Loucy (cell line): ENCODE results near the gene KCNK3.

Source experiments
- H2AFZ ChIP-seq: fragments of 200-600 bp; sonication (generic); 2 replicates; pipeline ENCODE4 v1.6.0; 2016; ENCODE audit warnings: antibody characterized with exemption, mild to moderate bottlenecking, low read length, moderate library complexity
- H3F3A ChIP-seq: fragments of 200-600 bp; 2 replicates; pipeline ENCODE4 v1.6.0; 2016; ENCODE audit warnings: antibody characterized with exemption, low read depth, mild to moderate bottlenecking
- H3K27me3 ChIP-seq: fragments of 200-600 bp; sonication (generic); 2 replicates; pipeline ENCODE4 v1.6.1; 2014; ENCODE audit warnings: low read length, mild to moderate bottlenecking; ENCODE audit not compliant: insufficient read depth, poor library complexity, severe bottlenecking
- H3K36me3 ChIP-seq: fragments of 200-600 bp; sonication (generic); 2 replicates; pipeline ENCODE4 v1.6.1; 2016; ENCODE audit warnings: low read length; ENCODE audit not compliant: insufficient read depth
- H3K4me1 ChIP-seq: fragments of 200-600 bp; sonication (generic); 2 replicates; pipeline ENCODE4 v1.5.1; 2014; ENCODE audit warnings: low read length, mild to moderate bottlenecking; ENCODE audit not compliant: insufficient read depth, poor library complexity, severe bottlenecking
- H3K4me2 ChIP-seq: fragments of 200-600 bp; sonication (generic); 2 replicates; pipeline ENCODE4 v1.6.0; 2014; ENCODE audit warnings: antibody characterized with exemption, low read length, low read depth, mild to moderate bottlenecking; ENCODE audit not compliant: poor library complexity, severe bottlenecking
- H3K4me3 ChIP-seq: fragments of 200-600 bp; sonication (generic); 2 replicates; pipeline ENCODE4 v1.5.1; 2014; ENCODE audit warnings: low read length, mild to moderate bottlenecking, mixed read lengths; ENCODE audit not compliant: poor library complexity, severe bottlenecking
- H3K79me2 ChIP-seq: fragments of 200-600 bp; sonication (generic); 2 replicates; pipeline ENCODE4 v1.6.1; 2014; ENCODE audit warnings: low read length; ENCODE audit not compliant: insufficient read depth
- H3K9ac ChIP-seq: fragments of 200-600 bp; sonication (generic); 2 replicates; pipeline ENCODE4 v1.6.0; 2014; ENCODE audit warnings: mild to moderate bottlenecking, low read depth, low read length, moderate library complexity; ENCODE audit not compliant: poor library complexity, severe bottlenecking
- H3K9me2 ChIP-seq: fragments of 200-600 bp; sonication (generic); replicated peaks from 2 replicates; pipeline ENCODE4 v1.6.1; 2016; ENCODE audit warnings: low read depth, low read length, mixed read lengths
- H3K9me3 ChIP-seq: fragments of 200-600 bp; sonication (generic); 2 replicates; pipeline ENCODE4 v1.6.1; 2014; ENCODE audit warnings: mild to moderate bottlenecking, antibody characterized with exemption, low read length, low read depth; ENCODE audit not compliant: insufficient read depth
- H4K20me1 ChIP-seq: fragments of 200-600 bp; sonication (generic); 2 replicates; pipeline ENCODE4 v1.6.0; 2014; ENCODE audit warnings: antibody characterized with exemption, low read length, mild to moderate bottlenecking; ENCODE audit not compliant: insufficient read depth, poor library complexity, severe bottlenecking
- CTCF ChIP-seq: fragments of 200-600 bp; sonication (generic); conservative IDR thresholded peaks from 2 replicates; pipeline ENCODE4 v1.5.1; 2014; ENCODE audit warnings: mild to moderate bottlenecking, antibody characterized with exemption, low read length
- EZH2phosphoT487 ChIP-seq: fragments of 200-600 bp; IDR thresholded peaks from 2 replicates; pipeline ENCODE4 v1.6.1; 2018; ENCODE audit warnings: antibody characterized with exemption, mild to moderate bottlenecking, moderate library complexity, borderline replicate concordance

The KCNK3 gene

GRCh38 chr2:26722328-26722727, 29.8 kb downstream of the KCNK3 start:
- Histone ChIP-seq H3K9me3 (no peaks in the 10 kb centered on the region), H3K4me1 (peaks cover 7% of the 10 kb centered on the region), H3K27me3 (no peaks in the 10 kb centered on the region), H2AFZ (no peak overlapping the region), H3K36me3 (no peaks in the 10 kb centered on the region), H3F3A (no peaks in the 10 kb centered on the region), H4K20me1 (no peaks in the 10 kb centered on the region), H3K9ac (no peak overlapping the region), H3K4me2 (no peak overlapping the region), H3K9me2 (no peaks in the 10 kb centered on the region), H3K79me2 (no peaks in the 10 kb centered on the region), H3K4me3 (no peak overlapping the region)
- TF ChIP-seq CTCF (no peak), EZH2phosphoT487 (no peak)

GRCh38 chr2:26722911-26723310, 30.4 kb downstream of the KCNK3 start:
- no peaks in the 10 kb centered on the region for H3K36me3 ChIP-seq
- H2AFZ ChIP-seq: no peak overlapping the region
- no peaks in the 10 kb centered on the region for H3K9me2 ChIP-seq
- H3K27me3 ChIP-seq: no peaks in the 10 kb centered on the region
- no peak overlapping the region for H3K9ac ChIP-seq
- H3K4me1 ChIP-seq: peaks cover 7% of the 10 kb centered on the region
- H3K4me2 ChIP-seq: no peak overlapping the region
- TF ChIP-seq EZH2phosphoT487 (no peak), CTCF (no peak)
- H3K4me3 ChIP-seq: no peak overlapping the region
- no peaks in the 10 kb centered on the region for H3K9me3 ChIP-seq
- H3K79me2 ChIP-seq: no peaks in the 10 kb centered on the region
- no peaks in the 10 kb centered on the region for H4K20me1 ChIP-seq
- H3F3A ChIP-seq: no peaks in the 10 kb centered on the region

- TF ChIP-seq CTCF: no peak
- no peak for TF ChIP-seq EZH2phosphoT487
- Histone ChIP-seq H3K9ac (no peak overlapping the region), H3K9me3 (no peaks in the 10 kb centered on the region), H4K20me1 (no peaks in the 10 kb centered on the region), H3K27me3 (no peaks in the 10 kb centered on the region), H3F3A (no peaks in the 10 kb centered on the region), H3K79me2 (no peaks in the 10 kb centered on the region), H2AFZ (no peak overlapping the region), H3K4me3 (no peak overlapping the region), H3K36me3 (no peaks in the 10 kb centered on the region), H3K9me2 (no peaks in the 10 kb centered on the region), H3K4me2 (no peak overlapping the region), H3K4me1 (peaks cover 7% of the 10 kb centered on the region)
These were observed 31.0 kb downstream of the KCNK3 start for GRCh38 chr2:26723475-26723874.
